ENCODE measurements around the gene SLC25A53. TPM values are rescaled to one million over a fixed set of nuclear protein-coding genes. Genes with fewer than 3 reads are reported as not detected.
A peak's percentile ranks its signal among the peaks of the same experiment; 100 is the strongest.

SLC25A53 gene
- total RNA-seq, 1 experiment from 2014 or later, result 6.6 TPM

- peak overlapping the region; percentile 92 for H3K4me2 ChIP-seq (ENCODE audit: low read length)
- peak overlapping the region; percentile 87 for H3K4me3 ChIP-seq (ENCODE audit: low read length)
- H3K79me2 ChIP-seq (ENCODE audit: low read length), result peaks cover 64% of the 10 kb centered on the region
- no peaks in the 10 kb centered on the region for H3K9me3 ChIP-seq (ENCODE audit: low read length)
- TF ChIP-seq EZH2 (IDR thresholded peaks at IDR 0.05; ENCODE audit: low read length, unreplicated experiment) (no peak), EZH2phosphoT487 (IDR thresholded peaks at IDR 0.05; ENCODE audit: borderline replicate concordance, low read length) (no peak), CTCF (conservative IDR thresholded peaks at IDR 0.05; ENCODE audit: low read depth, low read length) (no peak)
- intact Hi-C loops (cut with micrococcal nuclease), result no loop called here
- no peaks in the 10 kb centered on the region for H3K27me3 ChIP-seq (ENCODE audit: low read length)
- H3F3A ChIP-seq (ENCODE audit: low read length, unreplicated experiment), result no peaks in the 10 kb centered on the region
- no peak for DNase-seq
- BruUV-seq (replicated peaks), result no TSS peak
- H2AFZ ChIP-seq (ENCODE audit: low read length), result no peak overlapping the region
- peaks cover 18% of the 10 kb centered on the region for H3K4me1 ChIP-seq (ENCODE audit: insufficient read depth, low read length)
- peak overlapping the region; percentile 77; the same call in 1 of the 2 replicates for H3K9ac ChIP-seq (ENCODE audit: low read length)
- H4K20me1 ChIP-seq (ENCODE audit: low read length), result peaks cover 11% of the 10 kb centered on the region
- ATAC-seq, result no peak
- CTCF ChIA-PET, result no interaction called here
- H3K27ac ChIP-seq (ENCODE audit: low read length), result no peak overlapping the region
- POLR2A ChIA-PET (ENCODE audit: unreplicated experiment), result no interaction called here
- H3K9me2 ChIP-seq (replicated peaks; ENCODE audit: low read length), result no peaks in the 10 kb centered on the region
- no peaks in the 10 kb centered on the region for H3K36me3 ChIP-seq (ENCODE audit: low read depth, low read length)
Observed at GRCh38 chrX:104168127-104168526, 11.3 kb upstream of the SLC25A53 start.

GRCh38 chrX:104166735-104167436, 10.1 kb upstream of the SLC25A53 start:
- Histone ChIP-seq H3K27me3 (ENCODE audit: low read length) (no peaks in the 10 kb centered on the region), H2AFZ (ENCODE audit: low read length) (peak overlapping the region; percentile 73), H3K4me3 (ENCODE audit: low read length) (peak overlapping the region; percentile 87), H3F3A (ENCODE audit: low read length, unreplicated experiment) (no peaks in the 10 kb centered on the region), H3K79me2 (ENCODE audit: low read length) (peaks cover 55% of the 10 kb centered on the region), H3K4me1 (ENCODE audit: insufficient read depth, low read length) (peaks cover 18% of the 10 kb centered on the region), H3K9me2 (replicated peaks; ENCODE audit: low read length) (no peaks in the 10 kb centered on the region), H3K36me3 (ENCODE audit: low read depth, low read length) (no peaks in the 10 kb centered on the region), H3K9me3 (ENCODE audit: low read length) (no peaks in the 10 kb centered on the region), H3K4me2 (ENCODE audit: low read length) (peak overlapping the region; percentile 92), H4K20me1 (ENCODE audit: low read length) (peaks cover 11% of the 10 kb centered on the region), H3K9ac (ENCODE audit: low read length) (peak overlapping the region; percentile 77), H3K27ac (ENCODE audit: low read length) (no peak overlapping the region)
- DNase-seq (no peak), ATAC-seq (no peak; the same call in 1 of the 2 replicates)
- intact Hi-C loops (cut with micrococcal nuclease), result loop anchor here (1.0 kb wide), 1 partner anchor 11 kb away; no protein-coding TSS in a partner anchor
- TF ChIP-seq CTCF (conservative IDR thresholded peaks at IDR 0.05; ENCODE audit: low read depth, low read length) (no peak), EZH2phosphoT487 (IDR thresholded peaks at IDR 0.05; ENCODE audit: borderline replicate concordance, low read length) (no peak), EZH2 (IDR thresholded peaks at IDR 0.05; ENCODE audit: low read length, unreplicated experiment) (no peak)
- ChIA-PET CTCF (interaction anchor here (0.6 kb wide), 1 partner anchor 263 kb away, joined by 3 read pairs; no protein-coding TSS in a partner anchor), POLR2A (ENCODE audit: unreplicated experiment) (no interaction called here)
- BruUV-seq (replicated peaks), result no TSS peak
